ENCODE results near the gene SORCS3.

- TF ChIP-seq CTCF (conservative IDR thresholded peaks at IDR 0.05) (no peak), EZH2 (IDR thresholded peaks at IDR 0.05; ENCODE audit: low read depth) (no peak)
Measured at GRCh38 chr10:104650072-104650471, 9.0 kb downstream of the SORCS3 start.
